Hepatocyte (in vitro differentiated cells): ENCODE results near the gene SHISAL1. TPM values are rescaled to one million over a fixed set of nuclear protein-coding genes. Genes with fewer than 3 reads are reported as not detected.

Experiments
- DNase-seq: peaks from one replicate; pipeline ENCODE4 v3.0.0-alpha.2; 2016; ENCODE audit warnings: low spot score
- H2AFZ ChIP-seq: fragments of 200-600 bp; sonication (generic); 2 replicates; pipeline ENCODE4 v1.6.0; 2016; ENCODE audit warnings: antibody characterized with exemption, mild to moderate bottlenecking
- H3K27ac ChIP-seq: fragments of 200-600 bp; sonication (generic); 2 replicates; pipeline ENCODE4 v1.5.1; 2016; ENCODE audit warnings: mild to moderate bottlenecking
- H3K27me3 ChIP-seq: fragments of 200-600 bp; sonication (generic); 2 replicates; pipeline ENCODE4 v1.6.1; 2016
- H3K36me3 ChIP-seq: fragments of 200-600 bp; sonication (generic); replicated peaks from 2 replicates; pipeline ENCODE4 v1.5.1; 2016; ENCODE audit warnings: low read depth; ENCODE audit not compliant: insufficient read depth
- H3K4me1 ChIP-seq: fragments of 200-600 bp; sonication (generic); 2 replicates; pipeline ENCODE4 v1.5.1; 2016; ENCODE audit warnings: mild to moderate bottlenecking, moderate library complexity; ENCODE audit not compliant: insufficient read depth
- H3K4me2 ChIP-seq: fragments of 200-600 bp; sonication (generic); 2 replicates; pipeline ENCODE4 v1.6.0; 2016
- H3K4me3 ChIP-seq: fragments of 200-600 bp; sonication (generic); 2 replicates; pipeline ENCODE4 v1.5.1; 2016; ENCODE audit warnings: mild to moderate bottlenecking
- H3K79me2 ChIP-seq: fragments of 200-600 bp; sonication (generic); 2 replicates; pipeline ENCODE4 v1.6.0; 2017; ENCODE audit warnings: mild to moderate bottlenecking
- H3K9me2 ChIP-seq: fragments of 200-600 bp; sonication (generic); replicated peaks from 2 replicates; pipeline ENCODE4 v1.6.0; 2017; ENCODE audit warnings: mild to moderate bottlenecking; ENCODE audit not compliant: insufficient read depth
- H3K9me3 ChIP-seq: fragments of 200-600 bp; sonication (generic); 2 replicates; pipeline ENCODE4 v1.5.1; 2016; ENCODE audit warnings: low read depth, mild to moderate bottlenecking
- H4K20me1 ChIP-seq: fragments of 200-600 bp; sonication (generic); 2 replicates; pipeline ENCODE4 v1.6.0; 2016; ENCODE audit warnings: mild to moderate bottlenecking; ENCODE audit not compliant: insufficient read depth, poor library complexity, severe bottlenecking
- CTCF ChIP-seq: fragments of 200-600 bp; sonication (generic); IDR thresholded peaks from 2 replicates; pipeline ENCODE4 v1.5.1; 2016; ENCODE audit warnings: antibody characterized with exemption, mild to moderate bottlenecking; ENCODE audit not compliant: poor library complexity
- EZH2 ChIP-seq: fragments of 200-600 bp; sonication (generic); IDR thresholded peaks from 2 replicates; pipeline ENCODE4 v1.6.1; 2016; ENCODE audit warnings: antibody characterized with exemption, mild to moderate bottlenecking, borderline replicate concordance
- EZH2phosphoT487 ChIP-seq: fragments of 200-600 bp; sonication (generic); IDR thresholded peaks from one replicate; pipeline ENCODE4 v1.6.1; 2018; ENCODE audit warnings: antibody characterized with exemption, mild to moderate bottlenecking, low read depth, moderate library complexity; ENCODE audit not compliant: unreplicated experiment, severe bottlenecking
- WGBS: methylation state at CpG from one replicate; pipeline ENCODE4 v1.1.6; 2016; ENCODE audit warnings: low lambda C conversion rate; ENCODE audit errors: missing lambda C conversion rate; 5-methylcytosine and 5-hydroxymethylcytosine counted together
- polyA plus RNA-seq: library from polyadenylated mRNA; unstranded; fragments of >200 nt; fragmentation: Nextera tagmentation; extraction: Ambion mirVana; gene quantifications from 2 replicates; pipeline ENCODE4 v1.2.1, GENCODE V29; 2016
- total RNA-seq: library from RNA; depleted of rRNA; stranded (reverse); fragments of >200 nt; gene quantifications from 2 replicates; pipeline ENCODE4 v1.2.3, GENCODE V29; 2014

SHISAL1 gene
- total and polyA plus RNA-seq, 2 experiments from 2014 or later: 0.66 to 2.4 TPM

- Histone ChIP-seq H3K4me2 (peak overlapping the region; percentile 82), H3K4me1 (no peaks in the 10 kb centered on the region), H2AFZ (no peak overlapping the region), H4K20me1 (no peaks in the 10 kb centered on the region), H3K79me2 (no peaks in the 10 kb centered on the region), H3K27ac (no peak overlapping the region), H3K36me3 (no peaks in the 10 kb centered on the region), H3K9me3 (no peaks in the 10 kb centered on the region), H3K27me3 (peaks cover 51% of the 10 kb centered on the region), H3K4me3 (peak overlapping the region; percentile 29), H3K9me2 (no peaks in the 10 kb centered on the region)
- peak; percentile 91 for TF ChIP-seq EZH2
- TF ChIP-seq EZH2phosphoT487: peak; percentile 1
- no peak for TF ChIP-seq CTCF
- DNase-seq: no peak
- WGBS: 5% methylated on average over 47 of the region's 103 CpGs
These were observed 18.3 kb upstream of the SHISAL1 start for GRCh38 chr22:44330744-44331660.

- H3K9me2 ChIP-seq: no peaks in the 10 kb centered on the region
- H3K27ac ChIP-seq: no peak overlapping the region
- 43% methylated on average over 12 of the region's 12 CpGs for WGBS
- no peaks in the 10 kb centered on the region for H3K79me2 ChIP-seq
- H3K27me3 ChIP-seq: peaks cover 51% of the 10 kb centered on the region
- H3K36me3 ChIP-seq: no peaks in the 10 kb centered on the region
- peak overlapping the region; percentile 82 for H3K4me2 ChIP-seq
- no peak overlapping the region for H2AFZ ChIP-seq
- H3K4me1 ChIP-seq: no peaks in the 10 kb centered on the region
- H3K9me3 ChIP-seq: no peaks in the 10 kb centered on the region
- no peak for DNase-seq
- H4K20me1 ChIP-seq: no peaks in the 10 kb centered on the region
- no peak for TF ChIP-seq EZH2
- TF ChIP-seq EZH2phosphoT487: peak; percentile 48
- no peak for TF ChIP-seq CTCF
- no peak overlapping the region for H3K4me3 ChIP-seq
These were observed 17.5 kb upstream of the SHISAL1 start for GRCh38 chr22:44330188-44330743.

GRCh38 chr22:44329179-44329796 lies 16.5 kb upstream of the SHISAL1 start:
- TF ChIP-seq EZH2 (no peak), EZH2phosphoT487 (no peak), CTCF (no peak)
- H3K27me3 ChIP-seq: peaks cover 51% of the 10 kb centered on the region
- no peak overlapping the region for H3K4me3 ChIP-seq
- no peak for DNase-seq
- H3K9me2 ChIP-seq: no peaks in the 10 kb centered on the region
- H3K9me3 ChIP-seq: no peaks in the 10 kb centered on the region
- no peak overlapping the region for H3K27ac ChIP-seq
- no peaks in the 10 kb centered on the region for H3K4me1 ChIP-seq
- no peaks in the 10 kb centered on the region for H4K20me1 ChIP-seq
- 64% methylated on average over 17 of the region's 17 CpGs for WGBS
- no peak overlapping the region for H3K4me2 ChIP-seq
- no peak overlapping the region for H2AFZ ChIP-seq
- no peaks in the 10 kb centered on the region for H3K79me2 ChIP-seq
- H3K36me3 ChIP-seq: no peaks in the 10 kb centered on the region
